ENCODE results near the gene PHYH.
"Not testable (repeated sequence)": the region's sequence is repeated elsewhere in the genome, so short reads cannot be mapped to it uniquely, and the experiment has no call there.

PHYH gene

DNA sequence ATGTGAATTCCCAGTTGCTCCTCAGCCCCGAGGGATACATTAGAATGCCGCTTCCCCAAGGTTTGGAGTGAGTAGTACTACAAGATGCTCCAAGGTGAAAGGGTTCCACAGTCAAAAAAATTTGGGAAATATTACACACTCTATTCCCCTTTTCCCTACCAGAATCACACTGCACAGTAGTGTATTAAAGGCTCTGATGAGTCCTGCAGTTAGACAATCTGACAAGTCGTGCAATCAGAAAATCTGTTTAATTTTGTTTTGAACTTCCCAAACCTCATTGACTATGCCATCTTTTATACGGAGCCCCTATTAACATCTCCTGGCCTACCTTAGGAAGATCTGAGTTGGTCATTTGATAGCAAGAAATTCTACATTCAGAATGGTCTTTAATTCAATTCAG lies 52.1 kb downstream of the PHYH start:
- no peak for DNase-seq (ENCODE audit: low spot score)
- TF ChIP-seq, protein P1, sequence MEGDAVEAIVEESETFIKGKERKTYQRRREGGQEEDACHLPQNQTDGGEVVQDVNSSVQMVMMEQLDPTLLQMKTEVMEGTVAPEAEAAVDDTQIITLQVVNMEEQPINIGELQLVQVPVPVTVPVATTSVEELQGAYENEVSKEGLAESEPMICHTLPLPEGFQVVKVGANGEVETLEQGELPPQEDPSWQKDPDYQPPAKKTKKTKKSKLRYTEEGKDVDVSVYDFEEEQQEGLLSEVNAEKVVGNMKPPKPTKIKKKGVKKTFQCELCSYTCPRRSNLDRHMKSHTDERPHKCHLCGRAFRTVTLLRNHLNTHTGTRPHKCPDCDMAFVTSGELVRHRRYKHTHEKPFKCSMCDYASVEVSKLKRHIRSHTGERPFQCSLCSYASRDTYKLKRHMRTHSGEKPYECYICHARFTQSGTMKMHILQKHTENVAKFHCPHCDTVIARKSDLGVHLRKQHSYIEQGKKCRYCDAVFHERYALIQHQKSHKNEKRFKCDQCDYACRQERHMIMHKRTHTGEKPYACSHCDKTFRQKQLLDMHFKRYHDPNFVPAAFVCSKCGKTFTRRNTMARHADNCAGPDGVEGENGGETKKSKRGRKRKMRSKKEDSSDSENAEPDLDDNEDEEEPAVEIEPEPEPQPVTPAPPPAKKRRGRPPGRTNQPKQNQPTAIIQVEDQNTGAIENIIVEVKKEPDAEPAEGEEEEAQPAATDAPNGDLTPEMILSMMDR (IDR thresholded peaks at IDR 0.05; ENCODE audit: extremely low read depth, missing control alignments): no peak

DNA sequence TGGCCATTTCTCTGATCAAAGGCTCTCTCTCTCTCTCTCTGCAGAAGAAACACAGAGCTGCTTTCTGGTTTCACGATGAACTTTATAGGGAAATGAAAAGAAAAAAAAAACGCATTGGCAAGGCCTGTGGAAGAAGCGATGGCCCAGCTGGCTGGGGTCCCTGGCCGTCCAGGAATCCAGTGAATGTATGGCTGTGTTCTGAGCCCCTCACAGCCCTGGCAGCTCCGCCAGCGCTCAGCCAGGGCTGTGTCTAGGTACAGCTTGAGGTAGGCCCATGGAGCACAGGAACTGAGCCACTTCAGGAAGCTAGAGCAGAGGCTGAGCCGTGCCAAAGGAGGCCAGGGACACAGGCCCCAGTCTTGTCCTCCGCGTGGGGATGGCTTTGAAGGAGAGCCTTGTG lies 52.6 kb downstream of the PHYH start:
- DNase-seq (ENCODE audit: low spot score): no peak
- TF ChIP-seq, protein P1 (IDR thresholded peaks at IDR 0.05; ENCODE audit: extremely low read depth, missing control alignments): no peak

DNA sequence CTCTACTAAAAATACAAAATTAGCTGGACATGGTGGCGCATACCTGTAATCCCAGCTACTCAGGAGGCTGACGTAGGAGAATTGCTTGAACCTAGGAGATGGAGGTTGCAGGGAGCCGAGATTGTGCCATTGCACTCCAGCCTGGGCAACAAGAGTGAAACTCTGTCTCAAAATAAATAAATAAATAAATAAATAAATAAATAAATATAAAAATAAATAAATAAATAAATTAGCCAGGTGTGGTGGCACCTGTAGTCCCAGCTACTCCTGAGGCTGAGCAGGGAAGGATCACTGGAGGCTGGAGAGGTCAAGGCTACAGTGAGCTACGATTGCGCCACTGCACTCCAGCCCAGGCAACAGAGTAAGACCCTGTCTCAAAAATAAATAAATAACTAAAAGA lies 57.6 kb downstream of the PHYH start:
- DNase-seq (ENCODE audit: low spot score): not testable (repeated sequence)

DNA sequence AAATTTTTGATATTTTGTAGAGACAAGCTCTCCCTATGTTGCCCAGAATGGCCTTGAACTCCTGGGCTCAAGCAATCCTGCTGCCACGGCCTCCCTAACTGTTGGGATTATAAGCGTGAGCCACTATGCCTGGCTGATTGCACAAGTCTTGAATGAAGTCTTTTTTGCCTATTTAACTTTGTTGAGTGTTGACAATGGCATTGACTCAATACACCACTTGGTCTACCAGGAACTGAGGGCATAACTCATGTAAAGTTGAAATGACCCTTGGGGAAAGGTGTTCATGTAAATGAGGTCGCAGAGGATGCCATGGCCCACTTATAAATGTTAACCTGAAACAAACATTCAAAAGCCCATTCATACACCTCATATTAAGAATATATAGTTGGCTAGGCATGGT lies 58.3 kb downstream of the PHYH start:
- DNase-seq (ENCODE audit: low spot score): no peak
- TF ChIP-seq, protein P1 (IDR thresholded peaks at IDR 0.05; ENCODE audit: extremely low read depth, missing control alignments): no peak

DNA sequence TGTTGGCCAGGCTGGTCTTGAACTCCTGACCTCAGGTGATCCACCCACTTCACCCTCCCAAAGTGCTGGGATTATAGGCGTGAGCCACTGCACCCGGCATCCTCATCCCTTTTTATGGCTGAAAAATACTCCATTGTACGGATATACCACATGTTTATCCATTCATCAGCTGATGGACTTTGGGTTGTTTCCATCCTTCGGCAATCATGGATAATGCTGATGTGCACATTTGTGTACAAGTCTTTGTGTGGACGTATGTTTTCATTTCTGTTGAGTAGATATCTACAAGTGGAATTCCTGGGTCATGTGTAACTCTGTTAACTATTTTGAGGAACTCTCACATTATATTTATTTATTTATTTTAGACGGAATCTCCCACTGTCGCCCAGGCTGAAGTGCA lies 59.9 kb downstream of the PHYH start:
- TF ChIP-seq, protein P1 (IDR thresholded peaks at IDR 0.05; ENCODE audit: extremely low read depth, missing control alignments): no peak
- DNase-seq (ENCODE audit: low spot score): no peak

DNA sequence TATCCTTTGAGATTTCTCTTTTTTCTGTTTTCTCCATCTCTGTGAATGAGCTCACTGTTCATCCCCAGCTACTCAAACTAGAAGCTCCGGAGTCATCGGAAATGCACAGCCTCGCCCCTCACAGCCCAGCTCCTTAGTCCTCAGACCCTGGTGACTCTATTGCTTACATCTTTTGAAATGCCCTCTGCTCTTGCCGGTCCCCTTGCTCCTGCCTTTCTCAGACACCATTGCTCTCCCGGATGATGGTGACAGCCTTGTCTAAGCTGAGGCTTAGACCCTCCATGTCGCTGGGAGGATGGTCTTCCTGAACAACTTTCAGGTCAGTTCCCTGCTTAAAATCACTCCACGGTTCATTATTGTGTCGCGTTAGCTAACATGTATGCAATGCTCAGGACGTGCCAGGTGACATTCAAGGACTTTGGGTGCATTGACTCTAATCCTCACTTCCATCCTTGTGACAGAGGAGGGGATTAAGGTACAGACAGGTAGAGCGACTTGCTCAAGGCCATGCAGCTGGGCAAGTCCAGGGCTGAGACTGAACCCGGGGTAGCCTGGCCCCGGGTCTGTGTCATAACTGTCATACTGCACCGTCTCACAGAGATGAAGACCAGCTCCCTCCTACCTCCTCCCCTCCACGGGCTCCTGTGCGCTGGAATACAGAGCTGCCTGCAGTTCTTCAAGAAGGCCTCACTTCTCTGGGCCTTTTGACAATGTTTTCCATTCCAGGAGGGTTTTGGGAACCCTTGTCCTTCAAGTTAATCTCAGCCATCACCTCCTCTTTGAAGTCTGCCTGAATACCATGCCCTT lies 61.4 kb downstream of the PHYH start:
- TF ChIP-seq, protein P1 (IDR thresholded peaks at IDR 0.05; ENCODE audit: extremely low read depth, missing control alignments): no peak
- no peak for DNase-seq (ENCODE audit: low spot score)

DNA sequence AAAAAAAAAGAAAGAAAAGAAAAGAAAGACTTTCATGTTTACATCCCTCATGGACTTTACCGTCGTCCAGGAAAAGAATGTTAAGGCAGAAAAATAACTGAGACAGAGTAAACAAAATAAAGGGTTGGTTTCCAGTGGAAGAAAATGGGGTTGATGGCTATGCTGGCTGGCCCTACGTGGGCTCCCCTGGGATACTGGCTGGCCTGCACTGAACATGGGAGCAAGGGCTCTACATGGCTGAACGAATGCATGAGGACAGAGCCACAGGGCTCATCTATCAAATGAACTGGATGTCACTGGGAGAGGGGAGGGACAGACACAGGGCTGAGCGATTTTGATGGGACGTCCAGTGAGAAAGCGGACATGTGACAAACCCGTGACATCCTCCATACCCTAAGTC lies 63.2 kb downstream of the PHYH start:
- DNase-seq (ENCODE audit: low spot score): no peak
- TF ChIP-seq, protein P1 (IDR thresholded peaks at IDR 0.05; ENCODE audit: extremely low read depth, missing control alignments): no peak

DNA sequence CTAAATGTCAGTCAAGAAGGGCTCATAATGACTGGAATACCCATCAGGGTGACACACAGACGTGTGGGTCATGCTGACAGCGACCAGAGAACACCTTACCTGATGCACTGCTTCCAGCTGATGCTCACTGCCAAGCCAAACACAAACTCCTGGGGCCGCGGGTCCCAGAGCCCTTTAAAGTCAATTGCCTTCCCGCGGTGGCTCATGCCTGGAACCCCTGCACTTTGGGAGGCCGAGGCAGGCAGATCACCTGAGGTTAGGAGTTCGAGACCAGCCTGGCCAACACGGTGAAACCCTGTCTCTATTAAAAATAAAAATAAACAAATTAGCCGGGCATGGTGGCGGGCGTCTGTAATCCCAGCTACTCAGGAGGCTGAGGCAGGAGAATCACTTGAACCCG lies 65.1 kb downstream of the PHYH start:
- DNase-seq (ENCODE audit: low spot score): not testable (repeated sequence)
